Hepatocyte (in vitro differentiated cells): Measurements from ENCODE around the gene ADCY2. TPM values are rescaled to one million over a fixed set of nuclear protein-coding genes. Genes with fewer than 3 reads are reported as not detected.

Experiments
- DNase-seq: peaks from one replicate; pipeline ENCODE4 v3.0.0-alpha.2; 2016; ENCODE audit warnings: low spot score
- H2AFZ ChIP-seq: fragments of 200-600 bp; sonication (generic); 2 replicates; pipeline ENCODE4 v1.6.0; 2016; ENCODE audit warnings: antibody characterized with exemption, mild to moderate bottlenecking
- H3K27ac ChIP-seq: fragments of 200-600 bp; sonication (generic); 2 replicates; pipeline ENCODE4 v1.5.1; 2016; ENCODE audit warnings: mild to moderate bottlenecking
- H3K27me3 ChIP-seq: fragments of 200-600 bp; sonication (generic); 2 replicates; pipeline ENCODE4 v1.6.1; 2016
- H3K36me3 ChIP-seq: fragments of 200-600 bp; sonication (generic); replicated peaks from 2 replicates; pipeline ENCODE4 v1.5.1; 2016; ENCODE audit warnings: low read depth; ENCODE audit not compliant: insufficient read depth
- H3K4me1 ChIP-seq: fragments of 200-600 bp; sonication (generic); 2 replicates; pipeline ENCODE4 v1.5.1; 2016; ENCODE audit warnings: mild to moderate bottlenecking, moderate library complexity; ENCODE audit not compliant: insufficient read depth
- H3K4me2 ChIP-seq: fragments of 200-600 bp; sonication (generic); 2 replicates; pipeline ENCODE4 v1.6.0; 2016
- H3K4me3 ChIP-seq: fragments of 200-600 bp; sonication (generic); 2 replicates; pipeline ENCODE4 v1.5.1; 2016; ENCODE audit warnings: mild to moderate bottlenecking
- H3K79me2 ChIP-seq: fragments of 200-600 bp; sonication (generic); 2 replicates; pipeline ENCODE4 v1.6.0; 2017; ENCODE audit warnings: mild to moderate bottlenecking
- H3K9me2 ChIP-seq: fragments of 200-600 bp; sonication (generic); replicated peaks from 2 replicates; pipeline ENCODE4 v1.6.0; 2017; ENCODE audit warnings: mild to moderate bottlenecking; ENCODE audit not compliant: insufficient read depth
- H3K9me3 ChIP-seq: fragments of 200-600 bp; sonication (generic); 2 replicates; pipeline ENCODE4 v1.5.1; 2016; ENCODE audit warnings: low read depth, mild to moderate bottlenecking
- H4K20me1 ChIP-seq: fragments of 200-600 bp; sonication (generic); 2 replicates; pipeline ENCODE4 v1.6.0; 2016; ENCODE audit warnings: mild to moderate bottlenecking; ENCODE audit not compliant: insufficient read depth, poor library complexity, severe bottlenecking
- EZH2 ChIP-seq: fragments of 200-600 bp; sonication (generic); IDR thresholded peaks from 2 replicates; pipeline ENCODE4 v1.6.1; 2016; ENCODE audit warnings: antibody characterized with exemption, mild to moderate bottlenecking, borderline replicate concordance
- EZH2phosphoT487 ChIP-seq: fragments of 200-600 bp; sonication (generic); IDR thresholded peaks from one replicate; pipeline ENCODE4 v1.6.1; 2018; ENCODE audit warnings: antibody characterized with exemption, mild to moderate bottlenecking, low read depth, moderate library complexity; ENCODE audit not compliant: unreplicated experiment, severe bottlenecking
- WGBS: methylation state at CpG from one replicate; pipeline ENCODE4 v1.1.6; 2016; ENCODE audit warnings: low lambda C conversion rate; ENCODE audit errors: missing lambda C conversion rate; 5-methylcytosine and 5-hydroxymethylcytosine counted together
- polyA plus RNA-seq: library from polyadenylated mRNA; unstranded; fragments of >200 nt; fragmentation: Nextera tagmentation; extraction: Ambion mirVana; gene quantifications from 2 replicates; pipeline ENCODE4 v1.2.1, GENCODE V29; 2016
- total RNA-seq: library from RNA; depleted of rRNA; stranded (reverse); fragments of >200 nt; gene quantifications from 2 replicates; pipeline ENCODE4 v1.2.3, GENCODE V29; 2014
- TF ChIP-seq, protein P1 (sequence below): fragments of 200-600 bp; sonication (generic); IDR thresholded peaks from 2 replicates; pipeline ENCODE4 v1.5.1; 2016; ENCODE audit warnings: antibody characterized with exemption, mild to moderate bottlenecking; ENCODE audit not compliant: poor library complexity

The ADCY2 gene
- total and polyA plus RNA-seq, 2 experiments from 2014 or later, result 3.2 to 8.5 TPM

DNA sequence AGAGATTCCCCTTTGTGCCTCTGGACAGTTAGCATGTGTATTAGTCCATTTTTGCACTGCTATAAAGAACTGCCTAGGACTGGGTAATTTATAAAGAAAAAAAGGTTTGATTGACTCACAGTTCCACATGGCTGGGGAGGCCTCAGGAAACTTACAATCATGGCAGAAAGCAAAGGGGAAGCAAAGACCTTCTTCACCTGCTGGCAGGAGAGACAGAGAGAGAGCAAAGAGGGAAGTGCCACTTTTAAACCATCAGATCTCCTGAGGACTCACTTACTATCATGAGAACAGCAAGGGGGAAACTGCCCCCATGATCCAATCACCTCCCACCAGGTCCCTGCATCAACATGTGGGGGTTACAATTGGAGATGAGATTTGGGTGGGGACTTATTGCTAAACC is 449.0 kb downstream of the ADCY2 start:
- H3K9me3 ChIP-seq, result no peaks in the 10 kb centered on the region
- H2AFZ ChIP-seq, result no peak overlapping the region
- no peaks in the 10 kb centered on the region for H4K20me1 ChIP-seq
- no peak overlapping the region for H3K4me3 ChIP-seq
- H3K4me1 ChIP-seq, result no peaks in the 10 kb centered on the region
- no peaks in the 10 kb centered on the region for H3K9me2 ChIP-seq
- no peaks in the 10 kb centered on the region for H3K79me2 ChIP-seq
- no peak overlapping the region for H3K27ac ChIP-seq
- no peaks in the 10 kb centered on the region for H3K36me3 ChIP-seq
- TF ChIP-seq, protein P1, sequence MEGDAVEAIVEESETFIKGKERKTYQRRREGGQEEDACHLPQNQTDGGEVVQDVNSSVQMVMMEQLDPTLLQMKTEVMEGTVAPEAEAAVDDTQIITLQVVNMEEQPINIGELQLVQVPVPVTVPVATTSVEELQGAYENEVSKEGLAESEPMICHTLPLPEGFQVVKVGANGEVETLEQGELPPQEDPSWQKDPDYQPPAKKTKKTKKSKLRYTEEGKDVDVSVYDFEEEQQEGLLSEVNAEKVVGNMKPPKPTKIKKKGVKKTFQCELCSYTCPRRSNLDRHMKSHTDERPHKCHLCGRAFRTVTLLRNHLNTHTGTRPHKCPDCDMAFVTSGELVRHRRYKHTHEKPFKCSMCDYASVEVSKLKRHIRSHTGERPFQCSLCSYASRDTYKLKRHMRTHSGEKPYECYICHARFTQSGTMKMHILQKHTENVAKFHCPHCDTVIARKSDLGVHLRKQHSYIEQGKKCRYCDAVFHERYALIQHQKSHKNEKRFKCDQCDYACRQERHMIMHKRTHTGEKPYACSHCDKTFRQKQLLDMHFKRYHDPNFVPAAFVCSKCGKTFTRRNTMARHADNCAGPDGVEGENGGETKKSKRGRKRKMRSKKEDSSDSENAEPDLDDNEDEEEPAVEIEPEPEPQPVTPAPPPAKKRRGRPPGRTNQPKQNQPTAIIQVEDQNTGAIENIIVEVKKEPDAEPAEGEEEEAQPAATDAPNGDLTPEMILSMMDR, result no peak
- TF ChIP-seq EZH2, result no peak
- TF ChIP-seq EZH2phosphoT487, result no peak
- no peaks in the 10 kb centered on the region for H3K27me3 ChIP-seq
- no peak for DNase-seq
- no peak overlapping the region for H3K4me2 ChIP-seq

DNA sequence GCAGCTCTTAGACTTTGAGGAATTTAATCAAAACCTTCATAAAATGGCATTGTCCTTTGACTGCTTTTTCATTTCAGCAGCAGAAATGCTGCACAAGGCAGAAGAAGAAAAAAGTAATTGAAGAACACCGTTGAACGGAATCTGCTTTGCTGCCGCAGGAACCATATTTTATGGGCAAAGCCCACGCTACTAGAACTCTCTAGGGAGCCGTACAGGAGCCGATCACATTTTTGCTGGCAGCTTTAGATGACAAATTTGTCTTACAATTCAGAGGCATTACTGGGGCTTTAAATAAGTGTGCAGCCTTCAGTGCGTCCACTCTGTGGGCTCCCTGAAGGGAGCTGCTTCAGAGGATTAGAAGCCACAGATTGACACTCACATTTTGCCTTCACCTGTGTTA is 449.6 kb downstream of the ADCY2 start:
- H3K4me3 ChIP-seq, result no peak overlapping the region
- H3K27ac ChIP-seq, result no peak overlapping the region
- H2AFZ ChIP-seq, result no peak overlapping the region
- no peaks in the 10 kb centered on the region for H3K36me3 ChIP-seq
- 84% methylated on average over 7 of the region's 7 CpGs for WGBS
- no peaks in the 10 kb centered on the region for H3K9me2 ChIP-seq
- no peaks in the 10 kb centered on the region for H4K20me1 ChIP-seq
- no peaks in the 10 kb centered on the region for H3K27me3 ChIP-seq
- no peaks in the 10 kb centered on the region for H3K4me1 ChIP-seq
- H3K9me3 ChIP-seq, result no peaks in the 10 kb centered on the region
- no peak for TF ChIP-seq EZH2phosphoT487
- TF ChIP-seq EZH2, result no peak
- TF ChIP-seq, protein P1, result no peak
- no peak for DNase-seq
- no peaks in the 10 kb centered on the region for H3K79me2 ChIP-seq
- H3K4me2 ChIP-seq, result no peak overlapping the region

DNA sequence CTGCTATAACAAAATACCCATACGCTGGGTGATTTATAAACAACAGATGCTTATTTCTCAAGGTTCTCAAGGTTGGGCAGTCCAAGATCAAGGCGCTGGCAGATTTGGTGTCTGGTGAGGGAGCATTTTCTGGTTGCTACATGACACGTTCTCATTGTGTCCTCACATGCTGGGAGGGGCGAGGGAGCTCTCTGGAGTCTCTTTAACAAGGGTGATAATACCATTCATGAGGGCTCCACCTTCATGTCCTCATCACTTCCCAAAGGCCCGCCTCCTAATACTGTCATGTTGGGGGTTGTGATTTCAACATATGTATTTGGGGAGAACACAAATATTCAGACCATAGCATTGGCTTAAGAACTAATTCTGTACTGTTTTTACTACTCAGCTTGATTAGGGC is 450.4 kb downstream of the ADCY2 start:
- H3K9me2 ChIP-seq, result no peaks in the 10 kb centered on the region
- H3K79me2 ChIP-seq, result no peaks in the 10 kb centered on the region
- no peak overlapping the region for H3K4me2 ChIP-seq
- no peaks in the 10 kb centered on the region for H3K36me3 ChIP-seq
- H3K27me3 ChIP-seq, result no peaks in the 10 kb centered on the region
- H4K20me1 ChIP-seq, result no peaks in the 10 kb centered on the region
- no peak overlapping the region for H3K4me3 ChIP-seq
- DNase-seq, result no peak
- no peak overlapping the region for H3K27ac ChIP-seq
- H2AFZ ChIP-seq, result no peak overlapping the region
- WGBS, result 94% methylated on average over 5 of the region's 5 CpGs
- TF ChIP-seq EZH2phosphoT487 (no peak), EZH2 (no peak)
- TF ChIP-seq, protein P1, result no peak
- no peaks in the 10 kb centered on the region for H3K4me1 ChIP-seq
- no peaks in the 10 kb centered on the region for H3K9me3 ChIP-seq

DNA sequence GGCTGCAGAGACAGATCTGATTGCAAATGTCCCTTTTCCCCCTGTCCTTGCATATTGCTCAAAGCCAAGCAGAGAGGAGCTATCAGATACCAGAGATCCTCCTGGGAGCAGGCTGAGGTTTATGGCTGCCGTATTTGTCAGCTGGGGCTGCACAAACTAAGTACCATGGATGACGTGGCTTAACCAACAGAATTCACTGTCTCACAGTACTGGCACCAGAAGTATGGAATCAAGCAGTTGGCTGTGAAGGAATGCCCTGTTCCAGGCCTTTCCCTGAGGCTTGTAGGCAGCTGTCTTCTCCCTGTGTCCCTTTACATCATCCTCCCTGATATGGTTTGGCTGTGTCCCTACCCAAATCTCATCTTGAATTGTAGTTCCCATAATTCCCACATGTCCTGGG is 452.4 kb downstream of the ADCY2 start:
- Histone ChIP-seq H3K27me3 (no peaks in the 10 kb centered on the region), H3K27ac (no peak overlapping the region), H2AFZ (no peak overlapping the region), H3K36me3 (no peaks in the 10 kb centered on the region), H3K9me2 (no peaks in the 10 kb centered on the region), H3K4me2 (no peak overlapping the region), H3K4me3 (no peak overlapping the region), H3K9me3 (no peaks in the 10 kb centered on the region), H3K79me2 (no peaks in the 10 kb centered on the region), H4K20me1 (no peaks in the 10 kb centered on the region), H3K4me1 (no peaks in the 10 kb centered on the region)
- WGBS, result 71% methylated on average over 2 of the region's 2 CpGs
- DNase-seq, result no peak
- TF ChIP-seq EZH2, result no peak
- TF ChIP-seq, protein P1, result no peak
- TF ChIP-seq EZH2phosphoT487, result no peak
